LNCAP (cell line): Measurements from ENCODE around the gene SYT1.

Experiments used
- CTCF ChIP-seq: fragments of 450-650 bp; IDR thresholded peaks from 2 replicates; pipeline ENCODE4 v1.5.1; 2017; ENCODE audit warnings: mild to moderate bottlenecking

Gene SYT1

GRCh38 chr12:79125358-79125757, 260.8 kb downstream of the SYT1 start:
- TF ChIP-seq CTCF, result no peak

- TF ChIP-seq CTCF, result no peak
Observed at GRCh38 chr12:79127271-79127751, 262.7 kb downstream of the SYT1 start.

GRCh38 chr12:79128956-79129355, 264.4 kb downstream of the SYT1 start:
- no peak for TF ChIP-seq CTCF

- no peak for TF ChIP-seq CTCF
Observed at GRCh38 chr12:79138872-79139271, 274.3 kb downstream of the SYT1 start.

GRCh38 chr12:79140711-79141110, 276.1 kb downstream of the SYT1 start:
- TF ChIP-seq CTCF, result no peak

- no peak for TF ChIP-seq CTCF
Observed at GRCh38 chr12:79141776-79142175, 277.2 kb downstream of the SYT1 start.

- TF ChIP-seq CTCF, result no peak
Observed at GRCh38 chr12:79143803-79144202, 279.2 kb downstream of the SYT1 start.

GRCh38 chr12:79151956-79152355, 287.4 kb downstream of the SYT1 start:
- no peak for TF ChIP-seq CTCF
